ENCODE results near the gene NPIPB8.

DNA sequence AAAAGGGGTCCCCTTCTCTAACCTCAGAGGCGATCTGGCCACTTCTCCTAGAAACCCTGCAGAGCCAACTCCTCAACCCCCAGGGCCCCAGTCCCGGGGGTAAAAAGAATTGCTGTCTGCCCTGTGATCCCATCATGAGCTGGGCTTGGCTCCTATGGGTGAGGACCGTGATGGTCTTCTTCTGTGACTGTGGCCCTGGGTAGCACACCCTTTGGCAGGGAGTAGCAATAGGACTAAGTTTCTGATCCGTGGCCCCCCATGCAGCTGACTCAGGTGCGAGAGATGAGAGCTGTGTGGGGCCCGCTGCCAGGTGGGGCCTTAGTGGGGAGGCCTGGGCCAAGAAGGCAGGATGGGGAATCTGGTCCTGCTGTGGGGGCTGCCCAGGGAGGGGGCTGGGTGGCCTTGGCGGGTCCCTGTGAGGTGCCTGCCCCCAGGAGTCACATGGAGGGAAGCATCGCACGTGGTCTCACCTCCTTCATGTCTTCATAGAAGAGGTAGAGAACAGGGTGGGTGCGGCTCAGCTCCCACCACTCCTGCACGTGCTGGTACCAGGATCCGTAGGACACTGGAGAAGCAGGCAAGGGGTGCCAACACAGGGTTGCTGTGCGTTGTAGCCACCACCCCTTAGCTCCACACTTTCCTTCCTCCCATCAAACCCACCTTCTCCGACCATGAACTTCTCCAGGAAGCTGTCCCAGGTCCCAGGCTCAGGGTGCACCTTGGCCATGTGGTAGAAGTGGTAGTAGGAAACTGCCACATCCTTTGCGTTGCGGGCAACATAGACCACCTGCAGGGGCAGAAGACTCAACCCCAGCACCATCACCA lies 31.4 kb upstream of the NPIPB8 start:
- TF ChIP-seq U2AF2 (optimal IDR thresholded peaks at IDR 0.05; ENCODE audit: low read depth, low read length) (no peak), PRPF4 (IDR thresholded peaks at IDR 0.05; ENCODE audit: insufficient read depth, low read depth, low read length, poor library complexity, severe bottlenecking) (no peak), RNF2 (IDR thresholded peaks at IDR 0.05) (no peak)
- TF ChIP-seq, protein P1, sequence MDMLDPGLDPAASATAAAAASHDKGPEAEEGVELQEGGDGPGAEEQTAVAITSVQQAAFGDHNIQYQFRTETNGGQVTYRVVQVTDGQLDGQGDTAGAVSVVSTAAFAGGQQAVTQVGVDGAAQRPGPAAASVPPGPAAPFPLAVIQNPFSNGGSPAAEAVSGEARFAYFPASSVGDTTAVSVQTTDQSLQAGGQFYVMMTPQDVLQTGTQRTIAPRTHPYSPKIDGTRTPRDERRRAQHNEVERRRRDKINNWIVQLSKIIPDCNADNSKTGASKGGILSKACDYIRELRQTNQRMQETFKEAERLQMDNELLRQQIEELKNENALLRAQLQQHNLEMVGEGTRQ (CRISPR knock-in tag; IDR thresholded peaks at IDR 0.05): no peak

Data from K562 (cell line).